VCaP (cell line): ENCODE data around the gene NFKBIZ.
A peak's percentile ranks its signal among the peaks of the same experiment; 100 is the strongest.

ENCODE experiments used
- H3K27ac ChIP-seq: fragments of 450-650 bp; 2 replicates; pipeline ENCODE4 v1.5.1; 2017
- TF ChIP-seq, protein P1 (sequence below): fragments of 450-650 bp; conservative IDR thresholded peaks from 2 replicates; pipeline ENCODE4 v1.5.1; 2017; ENCODE audit warnings: mild to moderate bottlenecking, moderate library complexity

Gene NFKBIZ

DNA sequence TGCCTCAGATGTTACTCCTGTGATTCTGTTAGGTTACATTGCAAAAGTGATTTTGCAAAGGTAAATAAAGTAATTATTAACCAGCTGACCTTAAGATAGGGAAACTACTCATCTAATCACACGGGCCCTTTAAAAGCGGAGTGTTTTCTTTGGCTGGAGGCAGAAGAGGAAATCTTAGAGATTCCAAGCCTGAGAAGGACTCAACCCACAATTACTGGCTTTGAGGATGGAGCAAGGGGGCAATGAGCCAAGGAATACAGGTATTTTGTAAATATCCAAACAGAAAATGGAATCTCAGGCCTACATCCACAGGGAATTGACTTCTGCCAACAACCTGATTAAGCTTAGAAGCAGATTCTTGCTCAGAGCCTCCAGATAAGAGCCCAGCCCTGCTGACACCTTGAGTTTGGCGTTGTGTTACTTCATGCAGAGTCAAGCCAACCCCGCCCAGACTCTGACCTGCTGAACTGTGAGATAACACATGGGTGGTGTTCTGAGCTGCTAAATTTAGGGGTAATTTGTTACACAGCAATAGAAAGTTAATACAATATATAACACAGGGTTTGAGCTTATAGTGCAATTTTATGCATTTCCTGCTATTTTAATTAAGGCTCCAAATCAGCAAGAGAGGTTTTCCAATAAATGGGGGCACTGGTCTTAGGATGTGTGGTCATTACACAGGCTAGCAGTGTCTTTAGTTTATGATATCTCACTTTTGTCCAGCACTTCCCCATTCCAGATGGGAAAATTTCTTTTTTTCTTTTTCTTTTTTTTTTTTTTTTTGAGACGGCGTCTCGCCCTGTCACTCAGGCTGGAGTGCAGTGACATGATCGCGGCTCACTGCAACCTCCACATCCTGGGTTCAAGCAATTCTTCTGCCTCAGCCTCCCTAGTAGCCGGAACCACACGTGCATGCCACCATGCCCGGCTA is 19.5 kb downstream of the NFKBIZ start:
- H3K27ac ChIP-seq, result peak overlapping the region; percentile 54
- TF ChIP-seq, protein P1, sequence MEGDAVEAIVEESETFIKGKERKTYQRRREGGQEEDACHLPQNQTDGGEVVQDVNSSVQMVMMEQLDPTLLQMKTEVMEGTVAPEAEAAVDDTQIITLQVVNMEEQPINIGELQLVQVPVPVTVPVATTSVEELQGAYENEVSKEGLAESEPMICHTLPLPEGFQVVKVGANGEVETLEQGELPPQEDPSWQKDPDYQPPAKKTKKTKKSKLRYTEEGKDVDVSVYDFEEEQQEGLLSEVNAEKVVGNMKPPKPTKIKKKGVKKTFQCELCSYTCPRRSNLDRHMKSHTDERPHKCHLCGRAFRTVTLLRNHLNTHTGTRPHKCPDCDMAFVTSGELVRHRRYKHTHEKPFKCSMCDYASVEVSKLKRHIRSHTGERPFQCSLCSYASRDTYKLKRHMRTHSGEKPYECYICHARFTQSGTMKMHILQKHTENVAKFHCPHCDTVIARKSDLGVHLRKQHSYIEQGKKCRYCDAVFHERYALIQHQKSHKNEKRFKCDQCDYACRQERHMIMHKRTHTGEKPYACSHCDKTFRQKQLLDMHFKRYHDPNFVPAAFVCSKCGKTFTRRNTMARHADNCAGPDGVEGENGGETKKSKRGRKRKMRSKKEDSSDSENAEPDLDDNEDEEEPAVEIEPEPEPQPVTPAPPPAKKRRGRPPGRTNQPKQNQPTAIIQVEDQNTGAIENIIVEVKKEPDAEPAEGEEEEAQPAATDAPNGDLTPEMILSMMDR, result no peak

DNA sequence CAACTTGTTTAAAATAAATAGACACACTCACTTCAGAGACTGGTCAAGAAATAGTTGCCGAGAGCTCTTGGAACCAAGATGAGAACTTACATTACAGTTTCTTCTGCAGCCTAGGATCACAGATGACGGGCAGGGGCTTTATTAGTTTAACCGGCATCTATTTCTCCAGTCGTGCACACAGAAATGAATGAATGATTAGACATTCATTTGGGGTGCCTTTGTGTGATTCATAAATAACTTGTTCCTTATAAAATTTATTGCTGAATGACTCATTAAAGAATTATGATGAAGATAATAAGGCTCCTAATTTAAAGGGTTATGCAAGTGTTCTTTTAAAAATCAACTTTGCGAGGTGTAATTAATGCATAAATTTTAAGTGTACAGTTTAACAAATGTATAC is 20.8 kb downstream of the NFKBIZ start:
- TF ChIP-seq, protein P1, result no peak
- H3K27ac ChIP-seq, result no peak overlapping the region

DNA sequence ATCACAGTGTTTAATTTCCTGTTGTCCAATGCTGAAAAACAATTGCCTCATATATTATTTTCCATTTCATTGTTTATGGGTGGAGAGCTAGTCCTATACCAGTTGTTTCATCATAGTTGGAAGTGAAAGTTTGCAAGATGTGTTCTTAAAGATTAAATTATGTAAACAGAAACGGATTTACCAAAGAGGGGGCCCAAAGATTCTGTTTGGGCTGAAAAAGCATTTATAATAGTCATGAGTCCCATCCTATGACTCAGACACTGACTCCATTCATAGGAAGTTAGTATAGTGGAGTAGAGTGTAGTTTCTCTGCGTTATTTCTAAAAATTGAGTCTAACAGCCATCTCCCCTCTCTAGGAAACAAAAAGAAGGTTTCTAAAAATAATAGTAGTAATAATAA is 24.3 kb downstream of the NFKBIZ start:
- no peak overlapping the region for H3K27ac ChIP-seq
- TF ChIP-seq, protein P1, result no peak

DNA sequence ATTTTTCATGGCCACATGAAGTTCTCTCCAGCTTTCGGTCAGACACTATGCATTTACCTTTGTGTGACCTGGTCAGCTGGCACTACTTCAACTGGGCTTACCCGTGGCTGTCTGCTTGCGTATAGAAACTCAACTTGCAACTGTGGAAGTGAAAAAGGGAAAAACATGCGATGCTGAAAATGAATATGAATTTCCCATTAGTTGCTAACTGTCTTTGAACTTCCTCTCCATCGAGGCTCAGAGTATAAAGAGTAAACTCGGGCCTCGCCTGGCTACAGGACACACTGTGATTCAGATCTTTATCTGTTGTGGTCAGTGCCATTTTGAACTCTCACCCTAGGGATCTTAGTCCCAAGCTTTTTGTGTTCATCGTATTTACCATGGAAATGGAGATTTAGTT is 26.8 kb downstream of the NFKBIZ start:
- no peak overlapping the region for H3K27ac ChIP-seq

DNA sequence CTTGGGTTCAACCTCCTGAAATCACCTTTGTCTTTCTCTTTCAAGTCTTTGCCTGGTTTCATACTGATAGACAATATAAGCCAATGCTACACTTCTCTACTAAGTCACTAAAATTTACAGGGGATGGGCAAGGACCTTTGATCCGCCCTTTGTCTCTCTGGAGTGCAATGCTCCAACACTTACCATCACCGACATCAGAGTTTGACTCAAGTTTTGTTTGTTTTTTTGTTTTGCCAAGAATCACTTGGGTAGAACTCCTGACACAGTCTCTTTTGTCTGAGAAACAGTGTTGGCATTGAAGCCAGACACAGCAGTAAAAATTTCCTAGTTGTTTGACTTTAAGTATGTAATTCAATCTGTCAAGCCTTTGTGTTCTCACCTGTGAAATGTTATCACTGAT is 29.3 kb downstream of the NFKBIZ start:
- peak overlapping the region; percentile 58 for H3K27ac ChIP-seq
- TF ChIP-seq, protein P1, result no peak

More for the DNA sequence above, 26.8 kb downstream of the NFKBIZ start:
- TF ChIP-seq, protein P1, result no peak

DNA sequence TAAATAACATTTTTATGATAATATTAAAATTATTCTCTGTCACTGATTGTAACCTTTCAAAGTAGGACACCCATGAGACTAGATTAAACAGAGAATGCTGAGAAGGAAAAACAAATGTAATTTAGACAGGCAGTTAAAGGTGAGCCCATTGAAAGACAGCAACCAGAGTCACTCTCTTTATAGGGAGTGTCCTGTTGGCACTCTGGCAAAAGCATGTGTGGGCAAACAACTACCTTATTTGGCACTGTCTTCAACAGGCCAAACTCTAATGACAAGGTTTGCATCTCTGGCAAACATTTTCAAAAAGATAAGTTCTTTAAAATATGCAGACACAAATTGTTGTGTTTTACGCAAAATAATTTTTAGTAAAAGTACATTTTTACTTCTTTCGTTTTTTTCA is 29.8 kb downstream of the NFKBIZ start:
- peak overlapping the region; percentile 58 for H3K27ac ChIP-seq

DNA sequence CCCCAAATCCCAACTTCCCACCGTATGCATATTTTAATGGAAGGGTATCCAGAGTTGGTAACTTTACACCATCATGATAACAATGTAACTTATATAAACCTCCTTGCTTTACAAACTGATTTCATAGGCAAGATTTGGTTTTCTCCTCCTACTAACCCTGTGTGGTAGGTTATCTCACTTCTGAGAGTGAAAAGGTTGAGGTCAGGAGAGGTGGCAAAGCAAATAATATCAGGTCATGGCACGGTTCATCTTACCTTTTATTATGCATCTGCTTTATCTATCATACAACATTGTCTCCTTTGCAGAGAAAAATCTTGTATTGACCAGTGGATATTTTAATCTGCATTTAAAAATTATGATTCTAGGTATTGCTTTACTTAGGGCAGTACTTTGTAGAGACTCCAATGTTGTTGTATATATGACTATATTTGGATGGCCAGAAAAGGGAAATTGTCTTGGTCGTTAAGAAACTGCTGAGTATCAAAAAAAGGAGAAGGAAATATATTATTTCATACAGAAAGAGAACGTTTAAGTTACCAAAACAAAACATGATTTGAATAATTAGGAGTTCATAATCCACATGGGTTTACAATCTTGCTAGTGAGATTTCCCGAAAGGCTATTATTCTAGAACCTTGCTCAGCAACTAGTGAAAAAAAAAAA is 30.4 kb downstream of the NFKBIZ start:
- TF ChIP-seq, protein P1, result no peak

More for the DNA sequence above, 29.8 kb downstream of the NFKBIZ start:
- TF ChIP-seq, protein P1, result no peak

More for the DNA sequence above, 30.4 kb downstream of the NFKBIZ start:
- peak overlapping the region; percentile 58 for H3K27ac ChIP-seq
